Keratinocyte (primary cell): ENCODE data around the gene CD101. TPM values are rescaled to one million over a fixed set of nuclear protein-coding genes. Genes with fewer than 3 reads are reported as not detected.

Source experiments
- DNase-seq: peaks from one replicate; pipeline ENCODE4 v3.0.0-alpha.2; 2011; ENCODE audit warnings: low read depth, missing footprints, low spot score
- FAIRE-seq: peaks from 2 replicates; lab custom pipeline; 2011; peaks lifted over from hg19 to GRCh38; lab: Jason Lieb, UNC
- H2AFZ ChIP-seq: 2 replicates; pipeline ENCODE4 v1.6.0; 2012; ENCODE audit warnings: low read length, control low read depth, inconsistent platforms; ENCODE audit not compliant: control insufficient read depth
- H3K27ac ChIP-seq: 2 replicates; pipeline ENCODE4 v1.5.1; 2011; ENCODE audit warnings: low read length; ENCODE audit not compliant: control insufficient read depth, insufficient read depth
- H3K27me3 ChIP-seq: 3 replicates; pipeline ENCODE4 v1.6.0; 2011; ENCODE audit warnings: low read length; ENCODE audit not compliant: control insufficient read depth, insufficient read depth; ENCODE audit errors: extremely low read depth
- H3K36me3 ChIP-seq, 2 experiments: 2 replicates in 1 of 2; 3 replicates in 1 of 2; pipeline ENCODE4 v1.5.1; 2011; ENCODE audit warnings: low read length in 2 of 2, mild to moderate bottlenecking in 1 of 2; ENCODE audit not compliant: control insufficient read depth in 2 of 2, insufficient read depth in 2 of 2; ENCODE audit errors: extremely low read depth in 1 of 2
- H3K4me1 ChIP-seq: 3 replicates; pipeline ENCODE4 v1.5.1; 2011; ENCODE audit warnings: low read length; ENCODE audit not compliant: control insufficient read depth, insufficient read depth; ENCODE audit errors: extremely low read depth
- H3K4me2 ChIP-seq: 3 replicates; pipeline ENCODE4 v1.6.0; 2011; ENCODE audit warnings: low read depth, low read length; ENCODE audit not compliant: control insufficient read depth, insufficient read depth; ENCODE audit errors: extremely low read depth
- H3K4me3 ChIP-seq, 3 experiments: fragments of 200-600 bp in 1 of 3; sonication (generic) in 1 of 3; 2 replicates in 2 of 3; 3 replicates in 1 of 3; pipeline ENCODE4 v1.5.1; 2011 to 2016; ENCODE audit warnings: low read length in 3 of 3, mild to moderate bottlenecking in 3 of 3, control low read depth in 2 of 3, inconsistent platforms in 1 of 3, low read depth in 1 of 3, mixed read lengths in 1 of 3, mixed run types in 1 of 3, moderate library complexity in 1 of 3; ENCODE audit not compliant: control insufficient read depth in 2 of 3, insufficient read depth in 2 of 3; ENCODE audit errors: extremely low read depth in 1 of 3
- H3K79me2 ChIP-seq: 2 replicates; pipeline ENCODE4 v1.6.0; 2012; ENCODE audit warnings: low read length; ENCODE audit not compliant: control insufficient read depth, insufficient read depth
- H3K9ac ChIP-seq: 3 replicates; pipeline ENCODE4 v1.6.0; 2011; ENCODE audit warnings: low read length; ENCODE audit not compliant: control insufficient read depth, insufficient read depth; ENCODE audit errors: extremely low read depth
- H3K9me1 ChIP-seq: 3 replicates; pipeline ENCODE4 v1.6.0; 2011; ENCODE audit warnings: low read length; ENCODE audit not compliant: control insufficient read depth, insufficient read depth; ENCODE audit errors: extremely low read depth
- H3K9me3 ChIP-seq: 2 replicates; pipeline ENCODE4 v1.5.1; 2012; ENCODE audit warnings: low read depth, low read length; ENCODE audit not compliant: control insufficient read depth
- H4K20me1 ChIP-seq: 3 replicates; pipeline ENCODE4 v1.6.0; 2011; ENCODE audit warnings: low read length; ENCODE audit not compliant: control insufficient read depth, insufficient read depth; ENCODE audit errors: extremely low read depth
- EZH2 ChIP-seq: IDR thresholded peaks from one replicate; pipeline ENCODE4 v1.6.1; 2012; ENCODE audit warnings: inconsistent platforms, mild to moderate bottlenecking, low read length, moderate library complexity
- dilution Hi-C: fragments of 300-500 bp; cut with MboI; formaldehyde crosslinking; loops from one replicate; pipeline ENCODE4 v1.7.0; 2020; ENCODE audit warnings: low sequenced_read_pairs; ENCODE audit not compliant: extremely low pct_ligation_motif_present
- polyA plus RNA-seq, 5 experiments: library from polyadenylated mRNA; depleted of rRNA in 3 of 5; stranded (reverse) in 3 of 5; stranded (forward) in 1 of 5; unstranded in 1 of 5; fragments of >200 nt; gene quantifications; 1 replicate in 1 of 5; 2 replicates in 3 of 5; 3 replicates in 1 of 5; pipeline versions ENCODE4 v1.2.1 to v1.2.3, GENCODE V29; 2011 to 2012; ENCODE audit warnings: missing spikeins in 2 of 5, low read depth in 1 of 5, low replicate concordance in 1 of 5
- TF ChIP-seq, protein P1 (sequence below), 3 experiments: IDR thresholded peaks in 1 of 3; conservative IDR thresholded peaks in 1 of 3; optimal IDR thresholded peaks in 1 of 3; 2 replicates in 2 of 3; 3 replicates in 1 of 3; pipeline versions ENCODE3 to v1.5.1; 2011; ENCODE audit warnings: low read length in 3 of 3, mild to moderate bottlenecking in 3 of 3, moderate library complexity in 2 of 3, control low read depth in 1 of 3, inconsistent platforms in 1 of 3; ENCODE audit not compliant: insufficient read depth in 2 of 3; ENCODE audit errors: extremely low read depth in 1 of 3

CD101 gene
- polyA plus RNA-seq, 1 donor (not counting 4 experiments of a cell fraction or from before 2014, with no cell fraction given): 1.8 TPM

DNA sequence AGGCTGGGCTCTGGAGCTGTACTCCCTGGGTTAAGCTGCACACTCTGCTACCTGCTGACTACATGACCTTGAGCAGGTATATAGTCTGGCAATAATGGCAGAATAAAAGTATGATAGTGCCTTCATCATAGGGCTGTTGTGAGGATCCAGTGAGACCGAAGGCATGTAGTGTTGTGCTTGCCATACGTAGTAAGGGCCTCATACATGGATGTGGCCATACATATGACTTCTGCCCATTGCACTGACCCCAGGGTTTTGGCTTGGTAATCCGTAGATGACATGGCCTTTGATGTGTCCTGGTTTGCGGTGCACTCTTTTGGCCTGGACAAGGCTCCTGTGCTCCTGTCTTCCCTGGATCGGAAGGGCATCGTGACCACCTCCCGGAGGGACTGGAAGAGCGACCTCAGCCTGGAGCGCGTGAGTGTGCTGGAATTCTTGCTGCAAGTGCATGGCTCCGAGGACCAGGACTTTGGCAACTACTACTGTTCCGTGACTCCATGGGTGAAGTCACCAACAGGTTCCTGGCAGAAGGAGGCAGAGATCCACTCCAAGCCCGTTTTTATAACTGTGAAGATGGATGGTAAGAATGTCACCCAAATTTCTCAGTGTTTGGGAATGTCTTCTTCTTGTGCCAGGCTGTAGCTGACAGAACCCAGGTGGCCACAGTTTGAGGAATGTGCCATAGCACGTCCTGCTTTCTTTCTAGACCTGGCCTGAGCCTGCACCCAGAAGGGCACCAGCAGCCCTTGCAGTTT lies 17.0 kb upstream of the CD101 start:
- no peak for FAIRE-seq
- H3K4me2 ChIP-seq: no peak overlapping the region
- no peaks in the 10 kb centered on the region for H3K9me1 ChIP-seq
- DNase-seq: no peak
- no peak overlapping the region for H2AFZ ChIP-seq
- H3K36me3 ChIP-seq: peaks cover 15 to 34% of the 10 kb centered on the region in 2 experiments
- no peaks in the 10 kb centered on the region for H4K20me1 ChIP-seq
- no peaks in the 10 kb centered on the region for H3K27me3 ChIP-seq
- no peaks in the 10 kb centered on the region for H3K9me3 ChIP-seq
- H3K27ac ChIP-seq: no peak overlapping the region
- dilution Hi-C loops: no loop called here
- H3K79me2 ChIP-seq: peaks cover 2% of the 10 kb centered on the region
- H3K4me1 ChIP-seq: peaks cover 5% of the 10 kb centered on the region
- H3K4me3 ChIP-seq: no peak overlapping the region
- no peak overlapping the region for H3K9ac ChIP-seq
- no peak for TF ChIP-seq EZH2

DNA sequence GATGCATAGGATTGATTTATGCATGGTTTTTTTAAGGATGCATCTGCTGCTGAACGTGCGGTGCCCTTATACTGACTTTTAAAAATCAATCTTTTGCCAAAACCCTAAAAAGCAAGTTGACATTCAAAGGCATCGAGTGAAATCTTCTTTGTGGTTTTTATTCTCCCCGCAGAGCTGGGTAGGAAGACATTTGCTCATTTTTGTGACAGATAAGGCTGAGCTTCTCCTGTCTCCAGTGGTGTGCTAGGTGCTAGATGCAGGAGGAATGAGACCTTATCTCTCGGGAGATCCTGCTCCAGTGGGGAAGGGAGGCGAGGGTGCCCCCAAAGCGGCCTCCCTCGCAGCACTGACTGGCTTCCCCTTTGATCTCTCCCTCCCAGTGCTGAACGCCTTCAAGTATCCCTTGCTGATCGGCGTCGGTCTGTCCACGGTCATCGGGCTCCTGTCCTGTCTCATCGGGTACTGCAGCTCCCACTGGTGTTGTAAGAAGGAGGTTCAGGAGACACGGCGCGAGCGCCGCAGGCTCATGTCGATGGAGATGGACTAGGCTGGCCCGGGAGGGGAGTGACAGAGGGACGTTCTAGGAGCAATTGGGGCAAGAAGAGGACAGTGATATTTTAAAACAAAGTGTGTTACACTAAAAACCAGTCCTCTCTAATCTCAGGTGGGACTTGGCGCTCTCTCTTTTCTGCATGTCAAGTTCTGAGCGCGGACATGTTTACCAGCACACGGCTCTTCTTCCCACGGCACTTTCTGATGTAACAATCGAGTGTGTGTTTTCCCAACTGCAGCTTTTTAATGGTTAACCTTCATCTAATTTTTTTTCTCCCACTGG lies 14.9 kb upstream of the CD101 start:
- no peaks in the 10 kb centered on the region for H3K9me1 ChIP-seq
- peaks cover 5% of the 10 kb centered on the region for H3K4me1 ChIP-seq
- H3K27ac ChIP-seq: no peak overlapping the region
- no peak overlapping the region for H3K9ac ChIP-seq
- DNase-seq (no peak), FAIRE-seq (no peak)
- H2AFZ ChIP-seq: no peak overlapping the region
- no peak overlapping the region for H3K4me3 ChIP-seq
- dilution Hi-C loops: no loop called here
- no peaks in the 10 kb centered on the region for H3K9me3 ChIP-seq
- peaks cover 2% of the 10 kb centered on the region for H3K79me2 ChIP-seq
- TF ChIP-seq, protein P1, sequence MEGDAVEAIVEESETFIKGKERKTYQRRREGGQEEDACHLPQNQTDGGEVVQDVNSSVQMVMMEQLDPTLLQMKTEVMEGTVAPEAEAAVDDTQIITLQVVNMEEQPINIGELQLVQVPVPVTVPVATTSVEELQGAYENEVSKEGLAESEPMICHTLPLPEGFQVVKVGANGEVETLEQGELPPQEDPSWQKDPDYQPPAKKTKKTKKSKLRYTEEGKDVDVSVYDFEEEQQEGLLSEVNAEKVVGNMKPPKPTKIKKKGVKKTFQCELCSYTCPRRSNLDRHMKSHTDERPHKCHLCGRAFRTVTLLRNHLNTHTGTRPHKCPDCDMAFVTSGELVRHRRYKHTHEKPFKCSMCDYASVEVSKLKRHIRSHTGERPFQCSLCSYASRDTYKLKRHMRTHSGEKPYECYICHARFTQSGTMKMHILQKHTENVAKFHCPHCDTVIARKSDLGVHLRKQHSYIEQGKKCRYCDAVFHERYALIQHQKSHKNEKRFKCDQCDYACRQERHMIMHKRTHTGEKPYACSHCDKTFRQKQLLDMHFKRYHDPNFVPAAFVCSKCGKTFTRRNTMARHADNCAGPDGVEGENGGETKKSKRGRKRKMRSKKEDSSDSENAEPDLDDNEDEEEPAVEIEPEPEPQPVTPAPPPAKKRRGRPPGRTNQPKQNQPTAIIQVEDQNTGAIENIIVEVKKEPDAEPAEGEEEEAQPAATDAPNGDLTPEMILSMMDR (optimal IDR thresholded peaks at IDR 0.05 in 1 of 3, IDR thresholded peaks at IDR 0.05 in 1 of 3, conservative IDR thresholded peaks at IDR 0.05 in 1 of 3; ENCODE audit: extremely low read depth in 1 of 3, insufficient read depth in 2 of 3, low read length in 3 of 3): no peak
- no peak for TF ChIP-seq EZH2
- H3K36me3 ChIP-seq: peaks cover 30 to 40% of the 10 kb centered on the region in 2 experiments
- no peaks in the 10 kb centered on the region for H4K20me1 ChIP-seq
- H3K4me2 ChIP-seq: no peak overlapping the region
- H3K27me3 ChIP-seq: no peaks in the 10 kb centered on the region
